Raji (cell line): ENCODE measurements around the gene MINDY3.

Source experiments
- POLR2A ChIP-seq: IDR thresholded peaks from 2 replicates; pipeline ENCODE4 v1.6.1; 2011; ENCODE audit warnings: low read depth, low read length, control low read depth; ENCODE audit not compliant: insufficient read depth

Gene MINDY3

DNA sequence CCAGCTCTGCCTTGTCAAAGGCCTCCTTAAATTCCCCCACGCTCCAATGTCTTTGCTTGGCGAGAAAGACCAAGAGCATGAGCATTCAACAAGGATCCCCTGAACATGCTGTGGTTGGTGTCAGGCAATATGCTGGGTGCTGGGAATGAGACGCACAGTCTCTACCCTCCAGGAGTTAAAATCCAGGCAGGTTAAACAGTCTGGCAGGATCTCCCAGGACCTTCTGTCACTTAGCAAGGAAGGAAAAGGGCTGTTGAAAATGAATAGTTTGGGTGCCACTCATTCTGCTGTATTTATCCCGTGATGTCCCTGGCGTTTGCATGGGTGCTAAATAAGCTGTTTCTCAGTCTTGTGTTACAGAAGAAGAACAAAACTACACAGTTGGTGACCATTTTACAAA, 118.7 kb downstream of the MINDY3 start:
- TF ChIP-seq POLR2A: no peak

DNA sequence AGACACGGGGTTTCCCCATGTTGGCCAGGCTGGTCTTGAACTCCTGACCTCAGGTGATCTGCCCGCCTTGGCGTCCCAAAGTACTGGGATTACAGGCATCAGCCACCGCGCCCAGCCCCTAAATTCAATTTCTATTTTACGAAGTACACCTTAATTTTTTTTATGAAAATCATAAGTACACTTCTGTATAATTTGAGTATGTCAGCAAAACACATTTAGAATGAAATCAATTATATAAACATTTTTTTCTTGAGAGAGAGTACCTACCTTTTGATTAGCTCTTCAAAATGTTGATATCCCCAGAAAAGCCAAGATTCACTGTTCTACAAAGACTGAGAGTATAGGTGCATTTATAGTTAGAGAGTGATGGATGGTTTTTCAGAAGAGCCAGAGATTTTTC, 120.0 kb downstream of the MINDY3 start:
- no peak for TF ChIP-seq POLR2A

DNA sequence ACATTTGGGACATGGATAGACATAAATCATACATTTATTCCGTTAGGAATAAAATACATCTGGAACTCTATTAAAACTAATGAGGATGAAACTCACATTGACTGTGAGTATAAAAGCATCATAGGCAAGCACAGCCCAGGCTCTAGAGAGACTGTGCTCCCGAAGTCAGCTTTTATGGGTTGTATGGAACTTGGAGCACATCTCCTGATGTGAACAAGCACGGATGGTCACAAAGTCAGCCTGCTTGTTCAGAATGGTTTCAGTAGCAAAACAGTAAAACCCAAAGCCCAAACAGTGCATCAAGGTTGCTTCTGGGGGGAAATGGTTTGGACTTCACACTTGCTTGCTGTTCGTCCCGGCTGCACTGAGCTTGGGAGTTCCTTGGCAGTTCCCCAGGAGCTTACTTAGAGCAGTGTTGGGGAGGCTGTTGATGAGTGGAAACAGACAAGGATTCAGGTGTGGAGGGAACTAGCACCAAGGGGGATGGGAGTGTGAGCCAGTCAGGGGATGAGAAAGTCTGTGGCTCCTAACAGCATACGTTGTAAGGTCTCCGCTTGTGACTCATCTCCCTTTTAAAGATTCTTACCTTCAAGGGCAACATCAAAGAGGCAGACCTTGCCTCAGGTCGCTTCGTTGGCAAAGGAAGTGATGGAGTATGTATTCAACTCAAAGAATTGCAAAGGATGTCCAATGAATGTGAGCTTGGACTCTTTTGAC, 120.9 kb downstream of the MINDY3 start:
- TF ChIP-seq POLR2A: no peak

GRCh38 chr10:15738270-15738925, 121.9 kb downstream of the MINDY3 start:
- no peak for TF ChIP-seq POLR2A

DNA sequence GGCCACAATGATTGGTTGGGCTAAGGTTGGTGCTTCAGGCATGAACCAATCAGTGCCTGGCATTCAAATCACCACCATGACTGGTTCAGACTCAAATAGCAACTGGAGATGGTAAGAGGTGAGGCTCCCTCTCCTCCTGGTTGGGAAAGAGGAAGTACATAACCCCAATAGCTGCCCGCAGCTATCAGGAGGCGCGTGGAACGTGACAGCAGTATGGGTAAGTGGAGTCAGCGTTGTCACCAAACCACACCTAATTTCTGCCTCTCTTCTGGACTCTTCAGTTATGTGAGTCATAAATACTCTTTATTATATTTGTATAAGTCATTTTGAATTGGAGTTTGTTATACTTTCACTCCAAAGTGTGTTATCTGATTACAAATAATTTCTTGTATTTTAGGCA, 122.7 kb downstream of the MINDY3 start:
- no peak for TF ChIP-seq POLR2A

GRCh38 chr10:15735763-15736162, 124.5 kb downstream of the MINDY3 start:
- no peak for TF ChIP-seq POLR2A

GRCh38 chr10:15730341-15730740, 130.0 kb downstream of the MINDY3 start:
- TF ChIP-seq POLR2A: no peak

- no peak for TF ChIP-seq POLR2A
Measured at GRCh38 chr10:15729890-15730289, 130.4 kb downstream of the MINDY3 start.
